Measurements from ENCODE around the gene OR2V1. TPM values are rescaled to one million over a fixed set of nuclear protein-coding genes. Genes with fewer than 3 reads are reported as not detected.

The OR2V1 gene
- total RNA-seq, 6 experiments from 2014 or later: not detected

DNA sequence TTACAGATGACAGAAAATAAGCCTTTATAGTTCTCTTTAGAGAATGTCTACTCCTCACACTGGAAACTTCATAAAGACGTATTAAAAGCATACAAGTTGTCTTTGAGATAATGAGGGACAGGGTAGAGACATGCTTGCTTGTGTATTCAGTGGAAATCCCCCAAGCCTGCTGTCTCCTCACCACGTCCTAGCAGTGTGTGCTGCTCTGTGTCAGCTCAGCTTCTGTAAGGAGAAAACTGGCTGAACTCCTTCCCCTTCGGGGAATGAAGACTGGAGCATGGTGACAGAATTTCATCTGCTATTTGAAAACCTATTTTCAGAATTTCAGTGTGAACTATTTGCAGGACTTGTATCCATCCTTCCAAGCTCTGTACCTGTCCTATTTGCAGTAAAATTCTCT lies 25.8 kb upstream of the OR2V1 start:
- Mint-ChIP-seq H3K9me3 (peaks cover 5% of the 10 kb centered on the region), H3K27ac (no peak overlapping the region), H3K4me1 (ENCODE audit: low read depth) (peaks cover 45% of the 10 kb centered on the region), H3K4me3 (no peak overlapping the region), H3K36me3 (ENCODE audit: low read depth) (peaks cover 5% of the 10 kb centered on the region), H3K27me3 (ENCODE audit: insufficient read depth) (peaks cover 2% of the 10 kb centered on the region)
- no peak for DNase-seq
- TF ChIP-seq, protein P1, sequence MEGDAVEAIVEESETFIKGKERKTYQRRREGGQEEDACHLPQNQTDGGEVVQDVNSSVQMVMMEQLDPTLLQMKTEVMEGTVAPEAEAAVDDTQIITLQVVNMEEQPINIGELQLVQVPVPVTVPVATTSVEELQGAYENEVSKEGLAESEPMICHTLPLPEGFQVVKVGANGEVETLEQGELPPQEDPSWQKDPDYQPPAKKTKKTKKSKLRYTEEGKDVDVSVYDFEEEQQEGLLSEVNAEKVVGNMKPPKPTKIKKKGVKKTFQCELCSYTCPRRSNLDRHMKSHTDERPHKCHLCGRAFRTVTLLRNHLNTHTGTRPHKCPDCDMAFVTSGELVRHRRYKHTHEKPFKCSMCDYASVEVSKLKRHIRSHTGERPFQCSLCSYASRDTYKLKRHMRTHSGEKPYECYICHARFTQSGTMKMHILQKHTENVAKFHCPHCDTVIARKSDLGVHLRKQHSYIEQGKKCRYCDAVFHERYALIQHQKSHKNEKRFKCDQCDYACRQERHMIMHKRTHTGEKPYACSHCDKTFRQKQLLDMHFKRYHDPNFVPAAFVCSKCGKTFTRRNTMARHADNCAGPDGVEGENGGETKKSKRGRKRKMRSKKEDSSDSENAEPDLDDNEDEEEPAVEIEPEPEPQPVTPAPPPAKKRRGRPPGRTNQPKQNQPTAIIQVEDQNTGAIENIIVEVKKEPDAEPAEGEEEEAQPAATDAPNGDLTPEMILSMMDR (IDR thresholded peaks at IDR 0.05): no peak

DNA sequence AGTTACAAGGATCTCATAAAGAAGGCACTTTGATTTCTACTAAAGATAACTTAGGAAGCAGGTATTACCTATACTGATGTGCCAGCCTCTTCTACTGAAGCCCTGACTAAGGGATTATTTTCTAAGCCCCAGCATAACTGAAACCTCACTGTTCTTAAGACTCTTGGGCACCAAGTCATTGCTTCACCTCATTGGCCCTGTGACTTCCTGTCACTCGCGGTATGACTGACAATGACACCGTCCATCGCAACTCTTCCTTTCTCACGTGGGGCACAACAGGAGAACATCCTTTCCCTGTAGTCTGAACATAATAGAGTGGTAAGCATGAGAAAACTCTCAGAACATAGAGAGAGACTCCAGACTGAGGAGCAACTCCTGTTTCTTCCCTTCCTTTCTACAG lies 22.8 kb upstream of the OR2V1 start:
- H3K9me3 Mint-ChIP-seq: peaks cover 5% of the 10 kb centered on the region
- no peak for DNase-seq
- H3K36me3 Mint-ChIP-seq (ENCODE audit: low read depth): peaks cover 5% of the 10 kb centered on the region
- no peak overlapping the region for H3K4me3 Mint-ChIP-seq
- H3K27me3 Mint-ChIP-seq (ENCODE audit: insufficient read depth): peaks cover 8% of the 10 kb centered on the region
- peaks cover 37% of the 10 kb centered on the region for H3K4me1 Mint-ChIP-seq (ENCODE audit: low read depth)
- no peak overlapping the region for H3K27ac Mint-ChIP-seq
- TF ChIP-seq, protein P1 (IDR thresholded peaks at IDR 0.05): no peak

DNA sequence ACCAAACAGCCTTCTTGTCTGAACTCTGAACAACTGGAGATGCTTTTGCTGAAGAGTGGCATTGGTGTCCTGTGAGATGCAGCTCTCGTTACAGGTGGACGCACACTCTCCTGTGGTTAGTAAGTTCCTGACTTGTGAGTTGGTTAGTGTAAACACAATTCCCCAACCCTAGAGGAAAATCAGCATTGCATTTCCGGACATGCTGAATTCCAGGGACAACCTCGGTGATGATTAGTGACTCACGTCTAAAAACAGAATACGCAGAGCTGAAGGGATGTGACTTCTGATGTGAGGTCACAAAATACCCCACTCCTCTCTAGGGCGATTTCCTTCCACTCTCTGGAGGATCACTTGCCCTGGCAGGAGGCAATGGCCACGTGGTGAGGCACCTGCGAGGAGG lies 21.4 kb upstream of the OR2V1 start:
- Mint-ChIP-seq H3K4me3 (peak overlapping the region; percentile 62), H3K9me3 (peaks cover 5% of the 10 kb centered on the region), H3K27ac (peak overlapping the region; percentile 85), H3K27me3 (ENCODE audit: insufficient read depth) (peaks cover 10% of the 10 kb centered on the region; the same call in 1 of the 2 replicates), H3K36me3 (ENCODE audit: low read depth) (peaks cover 5% of the 10 kb centered on the region), H3K4me1 (ENCODE audit: low read depth) (peaks cover 37% of the 10 kb centered on the region)
- TF ChIP-seq, protein P1 (IDR thresholded peaks at IDR 0.05): no peak
- peak; percentile 50 for DNase-seq

DNA sequence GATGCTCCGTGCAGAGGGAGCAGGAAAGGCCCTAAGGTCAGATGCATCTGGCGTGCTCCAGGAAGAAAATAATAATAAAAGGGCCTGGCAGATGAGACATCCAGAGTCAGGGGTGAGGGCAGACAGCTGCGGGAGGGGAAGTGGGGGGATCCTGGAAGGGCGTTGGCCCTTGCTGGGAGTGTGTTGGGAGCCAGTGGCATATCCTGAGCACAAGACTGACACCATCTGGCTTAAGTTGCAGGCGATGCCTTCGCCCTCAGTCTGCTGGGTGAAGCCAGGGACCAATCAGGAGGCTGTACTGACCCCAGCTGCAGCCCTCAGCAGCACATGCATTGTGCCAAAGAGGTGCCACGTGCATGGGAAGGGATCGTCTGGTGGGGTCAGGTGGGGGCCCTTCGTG lies 20.2 kb upstream of the OR2V1 start:
- Mint-ChIP-seq H3K27ac (no peak overlapping the region), H3K36me3 (ENCODE audit: low read depth) (peaks cover 5% of the 10 kb centered on the region), H3K4me3 (no peak overlapping the region), H3K27me3 (ENCODE audit: insufficient read depth) (peaks cover 14% of the 10 kb centered on the region; the same call in 1 of the 2 replicates), H3K4me1 (ENCODE audit: low read depth) (peaks cover 37% of the 10 kb centered on the region), H3K9me3 (peaks cover 5% of the 10 kb centered on the region)
- TF ChIP-seq, protein P1 (IDR thresholded peaks at IDR 0.05): no peak
- DNase-seq: no peak

DNA sequence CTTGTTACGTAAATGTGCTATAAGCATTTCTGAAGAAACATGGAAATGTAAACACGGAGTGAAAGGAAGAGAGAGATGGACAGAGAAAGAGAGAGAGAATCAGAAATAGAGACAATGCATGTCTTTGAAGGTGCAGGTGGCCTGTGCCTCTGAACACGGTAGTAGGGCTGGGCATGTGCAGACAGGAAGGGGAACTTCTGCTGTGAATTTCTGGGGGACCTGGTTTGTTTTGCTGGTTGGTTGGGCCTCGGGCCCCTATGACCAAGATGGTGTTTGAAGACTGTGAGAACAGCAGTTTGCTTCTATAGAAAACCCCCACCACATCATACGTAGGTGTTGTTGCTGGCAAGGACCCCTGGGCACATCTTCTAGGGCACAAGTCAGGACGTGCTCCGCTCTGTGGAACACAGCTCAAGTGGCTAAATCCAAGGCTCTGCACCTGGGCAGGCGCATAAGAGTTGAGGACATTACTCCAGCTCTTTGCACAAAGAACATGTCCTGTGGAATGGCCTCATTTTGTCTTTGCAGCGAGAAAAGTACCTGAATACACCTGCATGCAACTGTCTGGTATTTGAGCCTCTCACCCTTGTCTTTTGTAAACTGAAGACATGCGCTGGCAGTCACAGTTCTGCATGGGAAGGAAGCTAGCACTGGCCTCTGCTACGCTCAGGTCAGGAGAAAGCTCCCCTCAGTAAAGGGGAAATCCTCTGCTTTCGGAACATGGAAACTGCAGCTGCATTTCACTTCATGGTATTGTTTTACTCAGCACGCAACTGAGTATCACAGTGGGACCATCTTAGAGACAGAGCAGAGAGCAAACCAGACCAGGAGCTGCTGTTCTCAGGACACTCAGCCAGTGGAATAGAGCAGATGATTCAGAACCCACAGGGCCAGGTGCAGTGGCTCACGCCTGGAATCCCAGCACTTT lies 19.1 kb upstream of the OR2V1 start:
- H3K4me3 Mint-ChIP-seq: no peak overlapping the region
- DNase-seq: no peak
- H3K27ac Mint-ChIP-seq: no peak overlapping the region
- H3K36me3 Mint-ChIP-seq (ENCODE audit: low read depth): peaks cover 5% of the 10 kb centered on the region
- H3K4me1 Mint-ChIP-seq (ENCODE audit: low read depth): peaks cover 37% of the 10 kb centered on the region
- H3K9me3 Mint-ChIP-seq: peaks cover 8% of the 10 kb centered on the region
- H3K27me3 Mint-ChIP-seq (ENCODE audit: insufficient read depth): peaks cover 14% of the 10 kb centered on the region; the same call in 1 of the 2 replicates
- TF ChIP-seq, protein P1 (IDR thresholded peaks at IDR 0.05): no peak
